Hematopoietic multipotent progenitor cell treated with erythropoietin and hydrocortisone succinate and interleukin-3 and kit ligand, for 4 days (in vitro differentiated cells): ENCODE results near the gene TM4SF20.
A peak's percentile ranks its signal among the peaks of the same experiment; 100 is the strongest.

ENCODE experiments used
- DNase-seq: peaks from one replicate; pipeline ENCODE4 v3.0.0-alpha.2; 2015

TM4SF20 gene, protein sequence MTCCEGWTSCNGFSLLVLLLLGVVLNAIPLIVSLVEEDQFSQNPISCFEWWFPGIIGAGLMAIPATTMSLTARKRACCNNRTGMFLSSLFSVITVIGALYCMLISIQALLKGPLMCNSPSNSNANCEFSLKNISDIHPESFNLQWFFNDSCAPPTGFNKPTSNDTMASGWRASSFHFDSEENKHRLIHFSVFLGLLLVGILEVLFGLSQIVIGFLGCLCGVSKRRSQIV

DNA sequence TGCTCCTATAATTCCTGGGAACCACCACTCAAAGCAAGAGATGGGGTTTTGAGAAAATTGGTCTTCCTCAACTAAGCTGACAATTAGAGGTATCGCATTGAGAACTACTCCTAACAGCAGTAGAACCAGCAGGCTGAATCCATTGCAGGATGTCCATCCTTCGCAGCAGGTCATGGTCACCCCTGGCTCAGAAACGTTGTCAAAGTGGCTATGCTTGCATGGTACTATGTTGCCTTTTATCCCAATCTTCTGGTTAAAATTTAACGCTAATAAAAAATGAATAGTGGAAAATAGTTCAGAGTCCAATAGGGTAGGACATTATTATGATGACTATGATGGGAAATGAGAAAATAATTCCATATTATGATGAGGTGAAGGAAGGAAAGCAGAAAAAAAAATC lies at the start of gene TM4SF20:
Gene TM4SF20, minus strand, starts transcription at position 212 of the 400 bp plus-strand sequence. Its CDS starts 38 bp downstream, at position 174.
- DNase-seq: no peak

DNA sequence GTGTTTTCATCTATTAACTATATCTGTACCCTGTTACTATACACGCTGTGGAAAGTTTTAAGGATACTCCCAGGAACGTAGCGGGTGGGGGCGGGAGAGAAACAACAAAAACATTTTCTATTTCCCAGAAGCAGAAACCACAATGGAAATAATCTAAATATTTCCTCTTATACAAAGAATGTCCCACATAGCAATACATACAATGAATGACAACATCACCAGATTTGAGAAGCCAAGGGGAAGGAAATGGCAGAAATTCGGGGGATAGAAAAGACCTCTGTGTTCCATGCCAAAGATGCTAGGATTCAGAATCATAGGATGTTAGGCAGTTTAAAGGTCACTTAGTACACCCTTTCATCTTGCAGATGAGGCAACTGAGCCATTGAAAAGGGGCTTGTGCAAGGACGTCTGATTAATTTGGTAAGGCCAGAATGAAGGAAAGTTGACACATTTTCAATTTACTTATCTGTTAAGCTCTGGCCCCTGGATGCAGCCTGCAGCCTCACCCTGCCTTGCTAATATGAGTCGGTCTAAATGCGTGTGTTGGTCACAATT lies 49.7 kb upstream of the TM4SF20 start:
- no peak for DNase-seq

DNA sequence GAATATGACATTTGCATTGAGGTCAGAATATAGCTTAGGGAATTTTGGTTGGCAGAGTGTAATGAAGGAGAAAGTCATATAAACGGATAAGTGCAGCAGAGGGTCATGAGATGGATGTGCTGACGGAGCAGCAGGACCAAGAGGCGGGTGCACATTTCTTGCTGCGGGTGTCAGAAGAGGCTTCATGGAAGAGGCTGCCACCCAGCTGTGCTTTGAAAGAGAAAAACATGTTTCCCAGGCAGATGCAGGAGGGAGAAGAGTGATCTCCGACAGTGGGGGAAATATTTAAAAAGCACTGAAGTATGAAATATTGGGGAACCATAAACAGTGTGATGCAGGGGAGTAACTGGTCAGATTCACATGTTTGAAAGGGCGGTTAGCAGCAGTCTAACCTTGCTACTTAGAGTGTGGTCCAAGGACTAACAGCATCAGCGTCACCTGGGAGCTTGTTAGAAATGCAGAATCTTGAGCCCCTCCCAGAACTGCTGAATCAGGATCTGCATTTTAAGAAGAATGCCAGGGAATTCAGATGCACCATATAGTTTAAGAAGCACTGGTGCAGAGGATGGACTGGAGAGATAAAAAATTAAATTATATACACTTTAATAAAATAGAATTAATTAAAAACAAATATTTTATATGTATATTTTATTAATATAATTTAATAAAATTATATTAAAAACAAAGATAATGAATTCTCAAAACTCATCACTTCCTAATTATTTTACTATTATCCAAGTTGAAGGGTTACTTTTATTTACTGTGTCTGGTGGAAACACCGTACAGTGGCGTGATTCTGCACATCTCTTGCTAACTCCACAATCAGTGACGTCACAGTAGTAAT lies 44.8 kb upstream of the TM4SF20 start:
- no peak for DNase-seq

DNA sequence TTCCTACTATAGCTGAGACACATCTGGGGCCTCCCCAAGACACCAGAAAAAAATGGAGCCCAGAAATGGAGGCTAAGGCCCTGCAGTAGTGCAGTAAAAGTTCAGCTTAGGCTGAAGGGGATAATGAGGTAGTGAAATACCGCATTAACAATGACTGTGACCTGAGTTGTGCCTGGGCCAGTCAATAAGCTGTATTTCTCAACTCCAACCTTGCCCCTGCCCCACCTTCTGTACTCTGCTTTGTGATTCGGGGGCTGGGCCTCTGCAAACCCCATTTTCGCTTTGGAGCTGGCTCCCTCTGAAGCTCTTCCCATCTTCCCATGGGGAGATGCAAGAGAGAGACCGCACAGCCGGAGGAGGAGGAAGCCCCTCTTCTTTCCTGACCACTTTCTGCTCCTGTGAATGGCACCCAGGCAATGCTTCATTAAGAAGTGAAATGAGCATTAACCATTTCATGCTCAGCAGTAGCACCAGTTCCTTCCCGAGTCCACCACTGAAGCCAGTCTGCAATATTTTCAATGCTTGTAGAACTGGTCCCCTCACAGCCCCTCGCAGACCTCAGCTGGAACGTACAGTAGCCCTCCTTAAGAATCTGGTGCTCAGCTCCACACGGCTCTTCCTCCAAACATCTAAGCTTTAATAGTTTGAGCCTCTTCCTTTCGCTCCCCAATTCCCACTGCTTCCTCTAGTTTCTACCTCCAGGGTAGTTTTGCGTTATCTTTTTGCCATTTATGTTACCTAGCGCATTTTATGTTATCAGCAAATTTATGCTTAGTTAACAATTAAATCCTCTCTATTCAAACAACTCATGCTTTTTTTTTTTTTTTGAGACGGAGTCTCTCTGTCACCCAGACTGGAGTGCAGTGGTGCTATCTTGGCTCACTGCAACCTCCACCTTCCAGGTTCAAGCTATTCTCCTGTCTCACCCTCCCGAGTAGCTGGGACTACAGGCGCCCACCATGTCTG lies 41.3 kb upstream of the TM4SF20 start:
- DNase-seq: no peak

DNA sequence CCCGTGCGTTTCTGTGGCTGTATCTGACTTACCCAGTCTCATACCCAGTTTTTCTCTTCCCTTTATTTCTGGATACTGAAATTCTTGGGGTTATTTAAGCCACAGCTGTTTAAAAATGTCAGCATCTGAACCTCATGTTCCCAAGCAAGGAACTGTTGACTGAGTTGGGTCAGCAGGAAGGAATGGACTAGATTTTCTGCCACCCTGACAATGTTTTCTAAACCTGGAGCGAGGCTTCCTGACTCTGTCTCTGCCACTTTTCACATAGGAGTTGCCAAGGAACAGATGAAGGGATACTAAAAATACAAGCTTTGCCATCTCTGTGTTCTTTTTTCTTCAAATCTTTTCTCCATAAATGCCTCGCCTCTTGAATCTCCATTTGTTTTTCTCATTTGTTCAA lies 37.6 kb upstream of the TM4SF20 start:
- DNase-seq: no peak

DNA sequence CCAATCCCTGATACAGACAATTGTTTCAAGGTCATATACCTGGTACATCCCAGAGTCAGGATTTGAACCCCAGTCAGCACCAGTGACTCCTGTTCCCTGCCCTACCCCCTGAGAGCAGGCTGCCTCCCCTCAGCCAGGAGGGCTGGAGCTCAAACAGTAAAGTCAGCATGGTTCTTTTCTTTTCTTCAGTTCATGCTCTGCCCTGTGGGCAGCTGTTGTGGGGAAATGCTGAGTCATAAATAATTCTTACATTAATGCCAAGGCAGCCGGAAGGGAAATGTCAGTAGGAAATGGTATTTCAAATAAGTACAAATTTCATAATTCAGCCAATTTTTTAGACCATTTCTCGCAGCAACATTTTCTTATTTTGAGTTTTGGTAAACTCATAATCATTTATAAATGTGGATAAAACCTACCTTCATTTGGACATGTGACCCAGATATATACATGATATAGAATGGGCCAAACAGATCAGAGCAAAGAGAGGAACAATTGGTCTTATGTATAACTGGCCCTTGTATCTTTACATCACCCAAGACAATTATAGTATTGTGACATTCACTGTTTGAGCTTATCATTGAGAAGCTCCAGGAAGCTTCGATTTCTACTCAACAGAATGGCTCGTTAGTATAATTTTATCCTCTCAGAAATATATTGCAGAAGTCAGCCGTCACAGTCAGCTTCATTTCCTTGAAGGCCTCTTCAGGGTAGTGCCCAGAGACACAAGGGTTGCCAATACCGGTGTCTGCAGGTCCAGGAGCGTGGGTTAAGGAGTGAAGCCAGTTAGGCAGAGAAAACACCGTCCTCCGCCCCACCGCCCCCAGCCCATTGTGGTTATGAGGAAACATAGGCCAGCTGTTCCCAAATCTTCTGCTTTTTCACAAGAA lies 36.7 kb upstream of the TM4SF20 start:
- DNase-seq: peak; percentile 88

DNA sequence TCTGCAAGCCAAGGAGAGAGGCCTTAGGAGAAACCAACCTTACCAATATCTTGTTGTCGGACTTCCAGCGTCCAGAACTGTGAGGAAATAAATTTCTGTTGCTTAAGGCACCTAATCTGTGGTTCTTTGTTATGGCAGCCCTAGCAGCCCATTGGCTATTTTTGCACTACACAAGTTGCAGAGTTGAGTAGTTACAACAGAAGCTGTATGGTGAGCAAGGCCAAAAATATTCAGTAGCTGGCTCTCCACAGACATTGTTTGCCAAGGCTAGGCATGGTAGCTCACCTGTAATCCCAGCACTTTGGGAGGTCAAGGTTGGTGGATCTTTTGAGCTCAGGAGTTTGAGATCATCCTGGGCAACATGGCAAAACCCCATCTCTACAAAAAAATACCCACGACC lies 35.7 kb upstream of the TM4SF20 start:
- no peak for DNase-seq

DNA sequence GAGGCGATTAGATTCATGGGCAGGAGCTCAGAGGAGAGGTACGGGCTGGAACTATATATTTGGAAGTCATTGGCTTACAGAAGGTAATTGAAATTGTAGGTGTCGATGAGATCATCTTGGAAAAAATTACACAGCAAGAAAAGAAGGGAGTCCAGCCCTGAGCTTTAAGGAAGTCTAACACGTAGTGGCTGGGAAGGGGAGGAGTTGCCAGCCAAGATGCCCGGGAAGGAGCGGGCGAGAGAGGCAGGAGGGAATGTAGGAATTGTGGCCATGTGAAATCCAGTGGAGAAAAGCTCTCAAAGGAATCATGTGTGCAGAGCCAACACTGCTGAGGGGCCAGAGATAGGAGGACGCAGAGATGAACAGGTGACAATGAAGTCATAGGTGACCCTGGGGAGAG lies 34.3 kb upstream of the TM4SF20 start:
- DNase-seq: no peak

DNA sequence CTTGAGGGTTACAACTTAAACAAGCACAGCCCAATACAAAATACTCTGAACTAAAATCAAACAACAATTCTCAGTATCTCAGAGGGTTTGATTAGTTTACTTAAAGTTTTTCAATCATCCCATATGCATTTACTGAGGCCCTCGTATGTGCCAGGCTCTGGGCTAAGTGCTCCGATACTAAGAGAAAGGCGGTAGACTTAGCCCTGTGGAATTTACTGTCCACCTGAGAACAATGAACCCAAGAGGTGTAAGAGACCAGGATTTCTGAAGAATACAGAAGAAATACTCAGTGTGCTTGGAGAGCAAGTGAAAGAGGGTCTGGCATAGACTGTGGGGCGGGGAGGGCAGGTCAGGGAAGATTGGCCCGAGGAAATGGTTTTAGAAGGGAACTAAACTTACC lies 33.8 kb upstream of the TM4SF20 start:
- DNase-seq: no peak

DNA sequence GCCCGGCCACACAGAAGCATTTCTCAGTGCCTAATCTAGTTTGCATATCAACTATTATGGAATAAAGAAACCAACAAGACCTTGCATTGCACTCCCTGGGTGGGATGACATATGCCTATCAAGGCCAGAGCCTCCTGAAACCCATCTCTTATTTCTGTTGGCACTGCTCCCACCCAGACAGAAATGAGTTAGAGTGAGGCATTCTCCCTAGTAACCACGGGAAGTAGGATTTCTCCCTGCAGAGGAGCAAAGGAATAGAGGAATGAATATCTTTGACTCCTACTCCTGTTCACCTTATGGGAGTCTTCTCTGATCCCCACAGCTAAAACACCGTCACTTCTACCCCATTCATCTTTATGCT lies 32.9 kb upstream of the TM4SF20 start:
- no peak for DNase-seq

DNA sequence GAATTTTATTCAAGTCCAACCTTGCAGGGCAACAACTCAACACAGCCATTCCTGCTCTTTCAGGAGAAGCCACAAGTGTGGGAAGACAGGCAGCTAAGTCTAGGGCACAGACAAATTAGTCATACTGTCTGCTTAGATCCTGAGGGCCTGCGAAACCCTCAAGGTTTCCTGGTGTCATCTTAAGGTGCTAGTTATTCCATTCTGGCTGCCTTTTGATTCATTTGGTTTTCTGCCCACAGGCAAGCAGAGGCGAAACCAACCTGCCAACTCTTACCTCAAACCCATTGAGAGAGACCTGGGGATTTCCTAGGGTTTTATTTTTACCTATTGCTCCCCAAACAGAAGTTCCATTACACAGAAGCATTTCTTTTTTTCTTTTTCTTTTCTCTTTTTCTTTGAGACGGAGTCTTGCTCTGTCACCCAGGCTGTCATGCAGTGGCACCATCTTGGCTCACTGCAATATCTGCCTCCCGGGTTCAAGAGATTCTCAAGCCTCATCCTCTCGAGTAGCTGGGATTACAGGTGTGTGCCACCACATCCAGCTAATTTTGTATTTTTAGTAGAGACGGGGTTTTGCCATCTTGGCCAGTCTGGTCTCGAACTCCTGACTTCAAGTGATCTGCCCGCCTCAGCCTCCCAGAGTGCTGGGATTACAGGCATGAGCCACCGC lies 32.3 kb upstream of the TM4SF20 start:
- no peak for DNase-seq

DNA sequence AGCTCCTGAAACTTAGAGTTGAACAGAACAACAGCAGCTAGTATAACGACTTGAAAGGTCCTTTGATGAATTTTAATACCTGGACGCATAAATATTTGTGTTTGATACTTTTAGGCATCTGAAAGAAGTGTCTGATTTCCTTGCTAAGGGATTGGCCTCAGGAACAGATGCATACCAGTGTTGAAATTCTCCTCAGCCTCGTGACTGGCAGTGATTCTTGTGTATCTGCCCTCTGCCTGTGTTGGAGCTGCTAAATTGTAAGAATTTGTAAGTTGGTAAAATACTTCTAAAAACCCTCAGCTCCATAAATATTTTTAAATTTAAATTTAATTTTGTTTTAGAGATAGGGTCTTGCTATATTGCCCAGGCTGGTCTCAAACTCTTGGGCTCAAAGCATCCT lies 31.1 kb upstream of the TM4SF20 start:
- no peak for DNase-seq

DNA sequence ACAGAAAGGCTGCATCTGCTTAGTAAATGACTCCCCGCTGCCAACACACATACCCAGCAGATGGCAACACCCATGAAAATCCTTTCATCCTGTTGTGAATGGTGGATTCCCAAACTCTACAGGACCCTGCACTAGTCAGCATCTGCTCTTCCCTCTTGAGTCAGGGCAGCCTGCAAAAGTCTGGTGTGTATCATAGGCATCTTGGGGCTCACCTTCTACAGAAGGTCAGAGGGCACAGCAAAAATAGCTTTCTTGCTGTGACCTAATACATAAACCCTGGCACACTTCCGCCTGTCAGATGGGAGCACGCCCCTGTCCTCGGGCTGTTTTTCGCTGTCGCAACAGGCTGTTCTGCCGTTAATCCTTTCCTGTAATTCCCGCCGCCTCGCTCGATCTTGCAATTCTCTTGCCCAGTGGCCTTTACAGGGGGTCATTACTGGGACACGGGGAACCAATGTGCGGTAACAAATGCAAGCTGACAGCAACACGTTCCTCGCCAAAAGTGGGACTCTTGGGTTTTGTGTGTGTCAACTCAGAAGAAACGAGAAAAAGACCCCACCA lies 28.6 kb upstream of the TM4SF20 start:
- DNase-seq: peak; percentile 14

DNA sequence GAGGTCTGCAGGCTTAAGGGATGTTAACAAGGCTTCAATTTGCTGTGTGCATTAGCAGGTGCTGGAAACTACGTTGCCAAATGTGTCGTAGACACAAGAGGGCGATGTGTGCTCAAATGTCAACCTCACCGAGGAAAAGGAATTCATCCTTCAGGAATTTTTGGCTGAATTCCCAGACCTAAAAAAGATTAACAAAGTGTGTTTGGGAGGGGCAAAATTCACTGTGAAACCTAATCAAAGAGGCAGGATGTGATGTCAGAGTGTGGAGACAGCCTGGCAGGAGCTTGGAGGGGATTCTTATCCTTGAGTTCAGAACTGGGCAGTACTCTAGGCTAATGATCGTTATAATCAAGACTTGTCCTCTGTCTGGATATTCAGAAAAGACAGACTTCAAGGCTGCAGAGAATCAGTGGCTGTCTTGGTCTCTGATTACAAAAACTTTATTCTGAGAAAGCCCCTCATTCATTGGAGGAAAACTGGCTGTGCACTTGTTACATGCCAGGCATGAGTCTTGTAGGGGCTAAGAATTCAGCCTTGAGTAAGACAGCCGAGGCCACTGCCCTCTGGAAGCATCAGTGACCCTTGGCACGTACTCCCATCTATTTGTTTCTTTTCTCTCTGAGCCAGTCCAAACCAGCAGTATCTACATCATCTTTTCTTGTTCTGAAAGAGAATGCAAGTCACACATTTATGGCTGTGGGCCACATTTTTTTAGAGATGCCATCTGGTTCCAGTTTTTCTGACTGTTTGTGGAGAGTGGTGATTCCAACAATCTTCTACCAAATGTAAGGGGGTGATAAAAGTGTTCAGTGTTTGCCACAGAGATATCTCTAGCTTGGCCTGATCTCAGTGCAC lies 27.3 kb upstream of the TM4SF20 start:
- peak; percentile 80 for DNase-seq

DNA sequence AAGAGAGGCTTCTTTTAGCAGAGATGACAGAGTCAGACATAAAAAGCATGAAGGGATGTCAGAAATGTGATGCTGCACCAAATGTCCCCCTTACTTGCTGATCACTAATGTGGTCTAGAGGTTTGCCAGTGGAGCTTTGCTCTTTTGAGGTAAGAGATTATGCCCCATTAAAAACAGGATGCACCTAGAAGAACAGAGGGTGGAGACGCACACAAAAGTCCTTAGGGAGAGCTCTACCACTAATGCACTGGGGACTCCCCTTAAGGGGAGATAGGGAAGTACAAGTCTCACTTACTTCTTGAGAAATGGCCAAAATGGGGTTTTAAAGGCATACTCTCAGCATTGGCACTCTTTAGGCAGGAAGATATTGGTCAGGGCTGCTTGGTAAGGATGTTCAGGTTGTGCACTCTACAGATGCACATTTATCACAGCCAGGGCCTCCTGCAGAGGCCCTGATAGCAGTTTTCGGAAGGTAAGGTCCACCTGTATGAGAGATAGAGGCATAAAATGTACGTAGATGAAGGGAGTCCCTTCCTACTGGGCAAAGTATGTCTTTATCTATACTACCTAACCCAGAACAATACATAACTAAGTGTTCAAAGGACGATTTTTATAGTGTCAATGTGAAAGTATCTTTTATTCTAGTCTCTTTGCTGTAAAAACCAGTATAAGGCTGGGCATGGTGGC lies 25.6 kb upstream of the TM4SF20 start:
- DNase-seq: peak; percentile 25

DNA sequence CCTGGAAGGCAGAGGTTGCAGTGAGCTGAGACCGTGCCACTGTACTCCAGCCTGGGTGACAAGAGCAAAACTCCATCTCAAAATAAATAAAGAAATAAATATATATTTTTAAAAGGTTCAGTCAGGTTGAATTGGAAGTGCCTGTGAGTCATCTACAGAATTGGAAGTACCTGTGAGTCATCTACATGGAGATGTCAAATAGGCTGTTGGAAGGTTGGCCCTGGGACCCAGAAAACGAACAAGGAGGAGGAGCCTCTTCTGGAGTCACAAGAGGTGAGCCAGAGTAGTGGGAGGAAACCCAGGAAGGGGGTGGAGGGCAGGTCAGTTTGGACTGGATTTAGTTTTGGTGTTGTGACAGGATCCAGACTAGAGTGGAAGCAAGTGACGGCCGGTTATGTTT lies 23.9 kb upstream of the TM4SF20 start:
- DNase-seq: no peak

DNA sequence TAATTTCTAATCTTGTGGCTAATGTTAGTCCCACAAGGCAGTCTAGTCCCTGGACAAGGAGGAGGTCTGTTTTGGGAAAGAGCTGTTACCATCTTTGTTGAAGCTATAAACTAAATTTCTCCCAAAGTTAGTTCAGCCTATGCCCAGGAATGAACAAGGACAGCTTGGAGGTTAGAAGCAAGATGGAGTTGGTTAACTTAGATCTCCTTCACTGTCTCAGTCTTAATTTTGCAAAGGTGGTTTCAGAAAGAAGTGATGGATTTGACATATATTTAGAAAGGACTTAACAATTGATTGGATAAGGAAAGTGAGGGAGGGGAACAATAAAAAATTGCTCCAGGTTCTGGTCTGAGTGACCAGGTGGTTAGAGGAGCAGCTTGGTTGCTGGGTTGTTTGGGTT lies 23.2 kb upstream of the TM4SF20 start:
- no peak for DNase-seq

DNA sequence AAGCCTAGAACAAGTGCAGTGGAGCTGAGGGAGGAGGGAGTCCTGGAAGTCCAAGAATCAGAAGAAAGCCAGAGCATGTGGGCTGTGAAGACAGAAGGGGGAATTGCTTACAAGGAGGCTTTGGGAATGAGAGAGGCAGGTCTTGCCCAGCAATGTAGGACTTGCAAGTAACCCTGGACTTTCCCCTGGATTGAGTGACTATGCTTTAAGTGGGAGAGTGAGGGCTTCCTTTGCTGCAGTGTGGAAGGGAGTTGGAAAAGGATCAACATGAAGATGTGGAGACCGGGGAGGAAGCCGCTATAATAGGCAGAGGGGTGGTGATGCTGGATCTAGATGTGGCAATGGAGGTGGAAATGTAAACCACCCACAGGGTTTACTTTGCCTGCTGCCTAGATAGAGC lies 22.4 kb upstream of the TM4SF20 start:
- DNase-seq: no peak
